Left cardiac atrium (tissue), 4 donors: Measurements from ENCODE around the gene MDC1. TPM values are rescaled to one million over a fixed set of nuclear protein-coding genes. Genes with fewer than 3 reads are reported as not detected.
"Not testable (repeated sequence)": the region's sequence is repeated elsewhere in the genome, so short reads cannot be mapped to it uniquely, and the experiment has no call there.

Experiments
- ATAC-seq, 2 donors: fragments of 200-7000 bp; cut with Tn5 transposase; one replicate each; pipeline ENCODE4 v1.9.1; 2020; ENCODE audit warnings: mild to moderate bottlenecking in 2 of 2, moderate library complexity in 2 of 2
- DNase-seq: peaks from one replicate; pipeline ENCODE4 v3.0.0-alpha.2; 2020
- intact Hi-C, 2 donors: fragments of 100-400 bp; cut with DNase I; formaldehyde crosslinking; loops; one replicate each; pipeline versions ENCODE4 v1.14.1 to v1.15.1; 2022 to 2023
- total RNA-seq, 2 donors: library from RNA; stranded (reverse); fragmentation: NEBNext Ultra II Directional; extraction: Animal tissue kit (Norgen Biotek cat#: 25700); gene quantifications; one replicate each; pipeline ENCODE4 v1.2.1, GENCODE V29; 2021
- donor health status: DM: no; HTN: yes; CAD: no.
- donor health status: DM: no; HTN: yes; CAD: no; lungs with severe emphysema.
- donor health status: DM: yes; HTN: yes; CAD: no.
- donor health status: Dilated cardiomyopathy.

MDC1 gene
- total RNA-seq, 2 donors from 2014 or later, result 19.1 to 25.6 TPM

- intact Hi-C loops, result no loop called here
- ATAC-seq (no peak), DNase-seq (no peak)
Observed at GRCh38 chr6:30719356-30719755, 2.3 kb upstream of the MDC1 start.

- intact Hi-C loops, result not testable (repeated sequence)
Observed at GRCh38 chr6:30717845-30718720, 1.0 kb upstream of the MDC1 start.

GRCh38 chr6:30716879-30717128 lies 277 bp downstream of the MDC1 start:
- ATAC-seq, result no peak
- DNase-seq, result no peak
- intact Hi-C loops, result no loop called here

More at GRCh38 chr6:30717845-30718720, 1.0 kb upstream of the MDC1 start:
- ATAC-seq, DNase-seq: not testable (repeated sequence)

- DNase-seq, result no peak
- ATAC-seq, result no peak
- intact Hi-C loops, result no loop called here
Observed at GRCh38 chr6:30714263-30714662, 2.8 kb downstream of the MDC1 start.

GRCh38 chr6:30712441-30712945 lies 4.6 kb downstream of the MDC1 start:
- ATAC-seq, result no peak
- intact Hi-C loops, result no loop called here
- DNase-seq, result no peak

GRCh38 chr6:30711758-30712380 lies 5.2 kb downstream of the MDC1 start:
- intact Hi-C loops, result no loop called here
- no peak for DNase-seq
- ATAC-seq, result no peak

GRCh38 chr6:30709101-30709868 lies 7.8 kb downstream of the MDC1 start:
- intact Hi-C loops, result no loop called here
- no peak for ATAC-seq
- no peak for DNase-seq

- intact Hi-C loops, result no loop called here
- DNase-seq (no peak), ATAC-seq (no peak)
Observed at GRCh38 chr6:30707281-30707850, 9.7 kb downstream of the MDC1 start.

GRCh38 chr6:30705620-30706019 lies 11.5 kb downstream of the MDC1 start:
- DNase-seq (no peak), ATAC-seq (peak in 1 of 2 donors; percentile 58)
- intact Hi-C loops, result no loop called here

- DNase-seq (no peak), ATAC-seq (peak in 1 of 2 donors; percentile 47)
- intact Hi-C loops, result no loop called here
Observed at GRCh38 chr6:30703821-30704220, 13.3 kb downstream of the MDC1 start.

GRCh38 chr6:30703011-30703410 lies 14.1 kb downstream of the MDC1 start:
- no peak for DNase-seq
- no peak for ATAC-seq
- intact Hi-C loops, result no loop called here

- no peak for DNase-seq
- intact Hi-C loops, result no loop called here
- peak; percentile 75 to 82 for ATAC-seq
Observed at GRCh38 chr6:30700340-30700739, 16.7 kb downstream of the MDC1 start.

- intact Hi-C loops, result no loop called here
- DNase-seq, result no peak
- no peak for ATAC-seq
Observed at GRCh38 chr6:30696432-30696831, 20.6 kb downstream of the MDC1 start.

GRCh38 chr6:30691208-30691847 lies 25.8 kb downstream of the MDC1 start:
- no peak for DNase-seq
- no peak for ATAC-seq
- intact Hi-C loops, result no loop called here

GRCh38 chr6:30690403-30691207 lies 26.5 kb downstream of the MDC1 start, which contains the start of gene NRM:
TSS of gene NRM (minus strand) at chr6:30690984. CDS start at chr6:30690974, 10 bp downstream.
- DNase-seq (peak; percentile 93), ATAC-seq (peak; percentile 67 to 76)
- intact Hi-C loops, result no loop called here

- intact Hi-C loops, result no loop called here
Observed at GRCh38 chr6:30689985-30690384, 27.1 kb downstream of the MDC1 start.

GRCh38 chr6:30689022-30689865 lies 27.8 kb downstream of the MDC1 start:
- DNase-seq (no peak), ATAC-seq (no peak)
- intact Hi-C loops, result no loop called here

More at GRCh38 chr6:30689985-30690384, 27.1 kb downstream of the MDC1 start:
- DNase-seq, result no peak
- no peak for ATAC-seq
